GM19324 (cell line): ENCODE results near the gene NOX4.
"Not testable (repeated sequence)": the region's sequence is repeated elsewhere in the genome, so short reads cannot be mapped to it uniquely, and the experiment has no call there.

Source experiments
- ATAC-seq: cut with Tn5 transposase; IDR thresholded peaks from one replicate; pipeline ENCODE4 v1.9.1; 2021; ENCODE audit warnings: mild to moderate bottlenecking, moderate library complexity; ENCODE audit not compliant: unreplicated experiment, low FRiP score

Gene NOX4

DNA sequence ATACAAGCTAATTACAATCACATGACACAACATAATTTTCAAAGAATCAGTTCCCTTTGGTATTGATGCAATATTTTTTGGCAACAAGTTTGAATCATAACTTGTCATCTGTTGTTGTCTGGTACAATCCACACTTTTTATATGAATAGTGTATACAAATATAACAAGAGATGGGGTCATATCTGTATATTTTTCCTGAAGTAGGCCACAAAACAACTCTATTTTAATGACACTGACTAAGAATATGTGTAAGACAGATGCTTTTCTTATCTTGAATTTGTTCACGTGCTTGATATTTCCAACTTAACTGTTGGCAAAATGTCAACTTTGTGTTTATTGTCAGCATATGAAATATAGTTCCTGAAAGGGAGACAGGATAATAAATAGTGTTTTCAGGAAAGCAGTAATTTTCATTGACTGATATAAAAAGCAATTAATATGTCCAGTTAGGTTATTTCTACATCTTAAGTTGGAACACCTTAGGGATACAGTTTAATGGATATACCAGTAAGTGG lies 27.9 kb downstream of the NOX4 start:
- no peak for ATAC-seq

DNA sequence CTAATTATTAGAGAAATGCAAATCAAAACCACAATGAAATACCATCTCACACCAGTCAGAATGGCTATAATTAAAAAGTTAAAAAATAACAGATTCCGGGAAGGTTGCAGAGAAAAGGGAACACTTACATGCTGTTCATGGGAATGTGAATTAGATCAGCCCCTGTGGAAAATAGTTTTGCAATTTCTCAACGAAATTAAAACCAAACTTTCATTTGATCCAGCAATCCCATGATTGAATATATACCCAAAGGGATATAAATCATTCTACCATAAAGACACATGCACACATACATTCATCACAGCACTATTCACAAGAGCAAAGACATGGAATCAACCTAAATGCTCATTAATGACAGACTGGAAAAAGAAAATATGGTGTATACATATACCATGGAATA lies 32.5 kb downstream of the NOX4 start:
- no peak for ATAC-seq

DNA sequence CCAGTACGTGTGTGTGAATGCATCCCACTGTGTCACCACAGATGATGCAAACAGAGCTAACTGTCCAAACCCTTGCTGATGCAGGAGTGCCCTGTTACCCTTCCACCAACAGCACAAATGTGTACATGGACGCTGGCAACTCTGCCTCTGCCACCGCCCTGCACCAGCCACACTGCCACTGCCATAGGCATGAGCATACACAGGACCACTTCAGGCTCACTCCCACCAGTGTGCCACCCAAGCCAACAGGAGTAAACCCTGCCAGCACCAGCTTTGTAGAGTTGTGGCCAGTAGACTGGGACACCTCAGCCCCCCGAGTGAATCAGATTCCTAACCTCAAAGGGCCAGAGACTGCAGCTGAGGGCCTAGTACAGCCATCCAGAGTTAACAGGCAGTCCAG lies 34.0 kb downstream of the NOX4 start:
- no peak for ATAC-seq

DNA sequence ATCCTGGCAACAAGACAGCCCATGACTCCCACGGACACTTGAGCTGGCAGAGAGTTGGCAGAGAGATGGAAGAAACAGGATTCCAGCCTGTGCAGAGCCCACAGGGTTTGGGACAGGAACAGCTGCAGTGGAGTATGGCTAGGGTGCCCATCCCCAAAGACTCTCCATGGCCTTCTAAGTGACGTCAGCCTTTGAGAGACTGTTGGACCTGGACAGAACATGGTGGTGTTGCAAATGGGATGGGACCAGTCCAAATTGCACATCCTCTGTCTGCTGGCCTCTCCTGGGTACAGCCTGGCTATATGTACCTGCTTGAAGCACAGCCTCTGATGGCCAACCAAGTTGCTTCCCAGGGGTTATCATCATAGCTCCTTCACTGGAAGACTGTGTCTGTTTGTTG lies 34.5 kb downstream of the NOX4 start:
- ATAC-seq: no peak

DNA sequence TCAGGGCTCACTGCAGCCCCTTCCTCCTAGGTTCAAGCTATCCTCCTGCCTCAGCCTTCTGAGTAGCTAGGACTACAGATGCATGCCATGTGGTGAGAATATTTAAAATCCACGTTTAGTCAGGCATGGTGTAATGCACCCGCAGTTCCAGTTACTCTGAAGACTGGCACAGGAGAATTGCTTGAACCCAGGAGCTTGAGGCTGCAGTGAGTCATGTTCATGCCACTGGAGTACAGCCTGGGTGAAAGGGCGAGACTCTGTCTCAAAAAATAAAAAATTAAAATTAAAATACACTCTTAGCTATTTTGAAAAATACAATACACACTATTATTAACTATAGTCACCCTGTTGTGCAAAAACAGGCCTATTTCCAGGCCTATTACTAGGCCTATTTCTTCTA lies 38.4 kb downstream of the NOX4 start:
- ATAC-seq: no peak

DNA sequence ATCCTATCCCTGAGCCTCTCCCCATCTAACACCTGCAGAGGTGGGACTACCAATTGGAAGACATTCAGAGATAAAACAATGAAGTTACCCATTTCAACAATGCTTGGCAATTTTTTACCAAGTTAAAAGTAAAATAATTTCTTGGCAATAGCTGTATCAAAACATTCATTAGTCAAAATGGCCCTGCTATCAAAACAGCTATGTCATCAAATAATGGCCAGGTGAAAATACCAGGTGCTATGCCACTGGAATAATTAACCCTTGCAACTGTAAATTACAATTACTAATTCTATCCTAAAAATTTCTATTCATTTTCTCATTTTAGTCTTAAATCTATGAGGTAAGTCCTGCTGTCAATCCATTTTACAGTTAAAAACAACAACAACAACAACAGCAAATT lies 43.3 kb downstream of the NOX4 start:
- no peak for ATAC-seq

DNA sequence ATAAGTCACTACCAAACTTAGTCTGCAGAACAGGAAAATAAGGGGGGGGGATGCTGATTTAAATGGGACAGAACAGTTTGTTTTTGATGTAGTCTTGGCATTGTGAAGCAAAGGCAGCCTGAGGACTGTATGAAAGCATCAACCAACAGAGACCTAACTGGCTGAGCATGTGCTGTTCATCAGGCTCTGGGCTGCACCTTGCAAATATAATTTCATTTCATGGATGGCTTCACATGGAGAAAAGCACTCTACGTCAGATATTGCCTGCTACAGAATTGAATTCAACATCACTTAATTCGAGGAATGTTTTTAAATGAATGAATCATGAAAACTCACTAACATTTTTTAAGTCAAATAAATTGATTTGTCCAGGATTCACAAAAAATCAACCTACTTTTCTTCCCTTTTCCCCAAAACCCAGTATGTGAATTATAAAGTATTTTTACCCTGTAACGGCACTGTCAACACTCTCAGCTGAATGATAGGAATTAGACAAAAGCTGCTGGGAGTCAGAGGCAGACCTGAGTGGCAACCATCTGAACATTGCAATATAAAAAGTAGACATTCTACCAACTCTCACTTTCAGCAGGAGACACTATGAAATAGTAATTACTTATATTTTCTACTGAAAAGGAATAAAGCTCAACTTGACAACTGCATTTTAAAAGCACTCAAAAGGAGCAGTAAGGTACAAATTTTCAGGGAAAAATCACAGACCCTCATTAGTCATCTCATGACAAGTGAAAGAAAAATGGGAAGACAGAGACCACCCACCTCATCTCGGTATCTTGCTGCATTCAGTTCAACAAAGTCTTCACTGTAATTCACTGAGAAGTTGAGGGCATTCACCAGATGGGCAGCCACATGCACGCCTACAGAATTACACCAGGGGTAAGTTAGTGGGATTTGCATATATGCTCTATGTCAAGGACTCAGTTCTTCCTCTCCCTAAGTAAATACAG lies 47.5 kb downstream of the NOX4 start:
- ATAC-seq: no peak

DNA sequence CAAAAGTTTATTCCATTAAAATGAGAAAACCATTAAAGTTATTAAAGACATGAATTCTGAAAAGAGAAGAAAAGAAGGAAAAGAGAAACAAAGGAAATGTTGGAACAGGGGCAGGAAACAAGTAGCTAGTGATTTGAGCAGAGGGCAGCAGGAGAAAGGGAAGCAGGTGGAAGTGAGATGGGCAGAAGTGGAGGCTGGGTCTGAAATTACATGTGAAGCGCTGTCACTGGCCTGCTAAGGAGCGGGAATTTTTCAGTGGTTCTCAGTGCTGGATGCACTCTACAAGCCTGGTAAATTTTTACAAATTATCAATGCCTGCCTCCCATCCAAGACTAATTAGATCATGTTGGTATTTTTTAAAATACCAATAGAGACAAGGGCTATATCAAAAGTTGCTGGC lies 48.4 kb downstream of the NOX4 start:
- ATAC-seq: no peak

DNA sequence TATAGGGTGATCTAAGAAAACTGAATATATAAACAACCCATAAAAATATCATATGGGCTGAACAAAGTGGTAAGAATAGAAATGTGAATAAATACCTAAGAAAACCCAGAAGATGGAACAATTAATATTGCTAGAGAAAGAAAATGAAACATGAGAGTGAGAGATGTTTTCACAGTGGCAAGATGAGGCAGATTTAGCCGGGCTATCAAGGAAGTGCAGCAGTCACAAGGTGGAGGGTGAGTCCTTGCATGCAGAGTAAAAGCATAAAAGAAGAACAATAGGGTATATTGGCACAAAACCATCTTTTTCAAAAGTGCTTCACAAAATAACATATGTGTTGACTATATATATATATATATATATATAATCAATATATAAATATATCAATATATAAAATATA lies 49.6 kb downstream of the NOX4 start:
- ATAC-seq: no peak

DNA sequence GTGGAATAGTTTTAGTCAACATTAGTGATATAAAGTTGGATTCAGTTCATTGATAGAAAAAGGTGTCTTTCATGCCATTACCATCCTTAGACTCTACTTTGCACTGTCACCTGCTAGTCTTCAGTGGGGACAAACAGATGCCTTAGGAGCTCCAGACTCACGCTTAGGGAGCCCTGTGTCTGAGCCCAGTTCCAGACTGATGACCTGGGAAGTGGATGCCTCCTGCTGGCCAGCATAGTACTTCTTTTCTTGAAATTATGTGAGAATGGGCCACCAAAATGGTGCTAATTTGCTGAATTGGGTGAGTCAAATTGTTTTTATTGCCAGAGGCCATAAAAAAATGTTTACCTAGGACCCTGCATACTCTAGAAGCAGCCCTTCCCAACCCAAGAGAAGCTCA lies 53.9 kb downstream of the NOX4 start:
- no peak for ATAC-seq

DNA sequence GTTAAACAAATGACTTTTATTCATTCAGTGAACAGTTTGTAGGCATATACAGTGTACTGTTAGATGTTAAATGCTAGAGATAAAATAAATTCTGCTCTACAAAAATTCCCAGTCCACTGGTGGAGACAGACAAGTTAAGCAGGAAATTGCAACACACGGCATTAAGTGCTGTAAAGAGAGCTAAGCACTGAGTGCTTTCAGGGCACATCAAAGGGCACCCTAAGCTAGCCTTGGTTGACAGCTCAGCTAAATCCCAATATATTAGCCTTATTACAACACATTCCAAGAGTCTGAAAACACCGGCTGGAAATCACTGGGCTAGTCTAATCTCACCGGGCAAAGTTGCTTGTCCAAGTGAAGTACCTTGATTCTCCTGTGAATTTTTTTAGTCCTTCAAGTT lies 55.1 kb downstream of the NOX4 start:
- ATAC-seq: no peak

DNA sequence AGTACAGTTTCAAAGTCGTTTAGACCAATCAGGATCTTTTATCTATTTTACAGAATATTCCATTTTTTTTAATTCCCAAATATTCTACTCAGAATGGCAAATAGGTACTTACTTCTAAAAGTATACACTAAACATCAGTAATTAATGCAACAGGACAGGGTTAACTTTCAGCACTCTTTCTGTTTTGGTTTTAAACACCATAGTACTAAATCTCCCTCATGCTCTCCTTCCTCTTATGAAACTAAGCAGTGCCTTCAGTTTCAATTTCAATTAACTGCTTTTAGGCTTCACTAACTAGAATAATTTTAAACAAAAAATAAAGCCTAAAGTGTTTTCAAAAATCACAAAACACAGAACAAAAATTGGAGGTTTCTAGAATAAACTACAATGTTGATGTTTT lies 57.9 kb downstream of the NOX4 start:
- peak; percentile 57 for ATAC-seq

DNA sequence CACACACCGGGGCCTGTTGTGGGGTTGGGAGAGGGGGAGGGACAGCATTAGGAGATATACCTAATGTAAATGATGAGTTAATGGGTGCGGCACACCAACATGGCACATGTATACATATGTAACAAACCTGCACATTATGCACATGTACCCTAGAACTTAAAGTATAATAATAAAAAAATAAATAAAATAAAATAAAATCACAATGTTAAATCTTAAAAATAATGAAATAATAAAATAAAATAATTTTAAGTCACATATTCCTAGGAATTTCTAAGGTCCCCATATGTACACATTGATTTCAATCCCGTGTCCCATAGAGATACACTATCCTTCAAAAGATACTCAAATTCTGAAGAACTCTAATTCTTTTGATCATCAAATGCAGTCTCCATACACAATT lies 59.0 kb downstream of the NOX4 start:
- ATAC-seq: not testable (repeated sequence)

DNA sequence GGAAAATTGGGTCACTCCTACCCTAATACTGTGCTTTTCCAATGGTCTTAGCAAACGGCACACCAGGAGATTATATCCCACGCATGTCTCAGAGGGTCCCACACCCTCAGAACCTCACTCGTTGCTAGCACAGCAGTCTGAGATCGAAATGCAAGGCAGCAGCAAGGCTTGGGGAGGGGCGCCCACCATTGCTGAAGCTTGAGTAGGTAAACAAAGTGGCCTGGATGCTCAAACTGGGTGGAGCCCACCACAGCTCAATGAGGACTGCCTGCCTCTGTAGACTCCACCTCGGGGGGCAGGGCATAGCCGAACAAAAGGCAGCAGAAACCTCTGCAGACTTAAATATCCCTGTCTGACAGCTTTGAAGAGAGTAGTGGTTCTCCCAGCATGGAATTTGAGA lies 64.7 kb downstream of the NOX4 start:
- not testable (repeated sequence) for ATAC-seq

DNA sequence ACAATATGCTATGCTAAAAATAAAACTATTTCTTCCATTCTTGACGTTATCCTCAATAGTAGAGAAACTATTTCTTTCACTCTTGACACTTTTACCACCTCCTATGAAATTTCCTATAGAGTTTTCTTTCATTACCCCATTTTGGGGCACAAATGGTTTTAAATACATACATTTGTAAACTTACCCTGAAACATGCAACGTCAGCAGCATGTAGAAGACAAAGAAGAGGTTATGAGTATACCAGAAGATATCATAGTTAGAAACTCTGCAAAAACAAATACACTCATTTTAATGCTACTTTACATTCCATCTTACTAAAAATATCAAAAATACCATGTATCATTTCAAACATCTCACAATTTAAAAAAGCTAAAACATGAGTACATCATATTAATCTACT lies 69.5 kb downstream of the NOX4 start:
- no peak for ATAC-seq

DNA sequence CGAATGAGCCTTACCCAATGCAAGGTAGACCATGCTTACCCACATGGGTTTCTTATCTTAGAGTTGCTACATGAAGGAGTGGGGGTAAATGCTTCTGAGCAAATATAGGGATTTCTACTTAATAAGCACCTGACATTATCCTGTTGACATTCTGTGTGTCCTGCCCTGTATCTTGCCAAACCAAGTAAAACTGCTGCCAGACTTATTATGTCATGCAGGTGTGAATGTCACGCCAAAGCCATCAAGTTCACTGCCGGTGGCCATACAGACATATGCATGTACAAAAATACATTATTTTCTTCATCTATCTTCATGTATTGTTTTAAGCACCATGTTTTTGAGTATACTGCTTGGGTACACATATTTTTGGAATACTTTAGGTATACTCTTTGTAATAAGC lies 70.2 kb downstream of the NOX4 start:
- no peak for ATAC-seq

DNA sequence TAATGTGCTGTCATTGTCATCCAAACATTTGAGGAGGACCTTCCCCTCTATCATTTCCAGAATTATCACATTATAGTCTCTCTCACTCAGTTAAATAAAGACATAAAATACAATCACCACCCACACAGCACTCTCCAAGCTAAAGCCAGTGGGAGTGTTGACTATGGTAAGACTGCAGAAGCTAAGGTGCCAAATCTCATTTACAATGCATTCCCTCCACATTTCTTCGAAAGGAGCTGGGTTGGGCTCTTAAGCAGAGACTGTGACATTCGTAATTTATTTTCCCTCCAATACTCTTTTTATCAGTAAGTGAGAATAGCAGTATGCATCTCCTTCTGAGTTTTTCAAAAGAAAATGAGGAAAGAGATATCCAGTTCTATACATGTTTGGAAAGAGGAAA lies 74.2 kb downstream of the NOX4 start:
- no peak for ATAC-seq

DNA sequence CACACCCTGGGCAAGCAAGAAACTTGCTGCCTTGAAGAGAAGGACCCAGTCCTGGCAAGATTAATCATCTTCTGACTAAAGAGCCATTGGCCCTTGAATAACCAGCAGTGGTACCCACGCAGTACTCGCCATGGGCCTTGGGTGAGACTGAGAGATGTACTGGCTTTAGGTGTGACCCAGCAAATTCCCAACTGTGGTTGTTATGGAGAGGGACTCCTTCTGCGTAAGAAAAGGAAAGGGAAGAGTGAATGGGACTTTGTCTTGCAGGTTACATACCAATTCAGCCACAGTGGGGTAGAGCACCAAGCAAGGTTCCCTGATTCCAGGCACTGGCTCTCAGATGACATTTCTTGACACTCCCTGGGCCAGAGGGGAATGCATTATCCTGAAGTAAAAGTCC lies 80.1 kb downstream of the NOX4 start:
- ATAC-seq: not testable (repeated sequence)

DNA sequence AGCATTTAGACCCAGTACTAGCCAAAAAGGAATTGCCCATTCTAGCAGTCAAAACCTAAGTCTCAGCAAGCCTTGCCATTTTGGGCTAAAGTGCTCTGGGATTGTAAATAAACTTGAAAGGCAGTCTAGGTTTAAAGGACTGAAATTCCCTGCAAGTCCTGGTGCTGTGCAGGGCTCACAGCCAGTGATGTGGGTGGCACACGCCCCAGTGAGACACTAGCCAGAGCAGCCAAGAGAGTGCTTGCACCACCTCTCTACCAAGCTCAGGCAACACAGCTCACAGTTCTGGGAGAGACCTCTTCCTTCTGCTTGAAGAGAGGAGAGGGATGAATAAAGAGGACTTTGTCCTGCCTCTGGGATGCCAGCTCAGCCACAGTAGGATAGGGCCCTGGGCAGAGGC lies 80.5 kb downstream of the NOX4 start:
- not testable (repeated sequence) for ATAC-seq

DNA sequence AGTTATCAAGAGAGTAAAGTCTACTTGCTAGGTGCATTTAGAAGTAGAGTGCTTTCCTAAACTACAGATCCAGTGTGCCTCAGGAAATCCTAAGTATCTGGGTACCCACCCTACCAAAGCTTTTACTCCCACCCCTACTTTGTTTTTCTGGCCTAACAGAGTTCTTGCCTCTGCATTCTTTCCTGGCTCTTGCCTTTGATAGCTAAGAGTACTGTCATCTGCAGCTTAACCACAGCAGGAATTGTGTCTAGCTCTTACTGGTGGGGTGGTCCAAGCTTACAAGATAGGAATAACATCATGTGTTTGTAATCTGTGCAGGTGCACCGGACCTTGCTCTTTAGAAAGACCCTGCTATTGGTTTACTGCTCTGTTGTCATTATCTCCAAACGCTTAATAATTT lies 82.7 kb downstream of the NOX4 start:
- ATAC-seq: not testable (repeated sequence)

DNA sequence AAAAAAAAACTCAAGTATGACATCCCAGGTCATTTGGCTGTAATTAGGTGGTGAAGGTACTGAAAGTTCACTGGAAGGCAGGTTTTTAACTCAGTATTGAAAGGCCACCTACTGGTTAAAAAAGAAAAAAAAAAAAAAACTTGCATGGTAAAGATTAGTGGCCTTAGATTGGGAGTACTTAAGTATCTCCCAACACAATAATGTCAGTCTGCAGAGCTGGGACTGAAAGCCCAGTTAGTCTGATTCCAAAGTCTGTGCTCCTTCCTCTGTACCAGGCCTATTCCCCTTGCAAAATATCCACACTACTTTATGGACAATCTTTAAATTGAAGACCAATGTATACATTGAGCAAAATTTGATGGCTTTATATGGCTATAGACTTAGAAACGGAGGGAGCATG lies 85.5 kb downstream of the NOX4 start:
- no peak for ATAC-seq

DNA sequence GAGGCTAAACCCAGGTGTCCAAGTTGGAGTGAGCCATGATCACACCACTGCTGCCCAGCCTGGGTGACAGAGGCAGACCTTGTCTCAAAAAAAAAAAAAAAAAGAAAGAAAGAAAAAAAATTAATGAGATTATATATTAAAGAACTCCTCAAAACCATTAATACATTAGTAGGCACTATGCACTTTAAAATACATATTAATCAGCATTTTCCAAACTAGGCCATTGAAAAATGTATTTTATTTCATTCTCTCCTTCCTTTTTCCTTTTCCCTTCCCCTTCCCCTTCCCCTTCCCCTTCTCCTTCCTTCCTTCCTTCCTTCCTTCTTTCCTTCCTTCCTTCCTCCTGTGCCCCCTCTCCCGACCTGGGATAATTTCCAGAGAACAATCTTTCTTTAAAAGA lies 99.5 kb downstream of the NOX4 start:
- not testable (repeated sequence) for ATAC-seq
